ENCODE data around the gene WNT7B.
A peak's percentile ranks its signal among the peaks of the same experiment; 100 is the strongest.
"Not testable (repeated sequence)": the region's sequence is repeated elsewhere in the genome, so short reads cannot be mapped to it uniquely, and the experiment has no call there.

Gene WNT7B

GRCh38 chr22:46007848-46008261 lies 30.9 kb upstream of the WNT7B start:
- no peak for DNase-seq

GRCh38 chr22:46007003-46007847 lies 30.3 kb upstream of the WNT7B start:
- DNase-seq: no peak

GRCh38 chr22:46006379-46007002 lies 29.5 kb upstream of the WNT7B start:
- peak; percentile 85 for DNase-seq

- not testable (repeated sequence) for DNase-seq
These were observed 28.2 kb upstream of the WNT7B start for GRCh38 chr22:46005116-46005705.

GRCh38 chr22:46004105-46004866 lies 27.3 kb upstream of the WNT7B start:
- DNase-seq: peak; percentile 39

- DNase-seq: no peak
These were observed 26.5 kb upstream of the WNT7B start for GRCh38 chr22:46003271-46004091.

- no peak for DNase-seq
These were observed 25.9 kb upstream of the WNT7B start for GRCh38 chr22:46002757-46003270.

- DNase-seq: no peak
These were observed 24.6 kb upstream of the WNT7B start for GRCh38 chr22:46001426-46002106.

- DNase-seq: no peak
These were observed 24.1 kb upstream of the WNT7B start for GRCh38 chr22:46001046-46001425.

GRCh38 chr22:46000081-46001027 lies 23.4 kb upstream of the WNT7B start:
- DNase-seq: no peak

- no peak for DNase-seq
These were observed 22.5 kb upstream of the WNT7B start for GRCh38 chr22:45999379-45999971.

- no peak for DNase-seq
These were observed 21.8 kb upstream of the WNT7B start for GRCh38 chr22:45998638-45999378.

GRCh38 chr22:45997777-45998637 lies 21.0 kb upstream of the WNT7B start:
- no peak for DNase-seq

GRCh38 chr22:45997077-45997776 lies 20.3 kb upstream of the WNT7B start:
- DNase-seq: peak; percentile 31

- no peak for DNase-seq
These were observed 19.5 kb upstream of the WNT7B start for GRCh38 chr22:45996241-45997076.

- no peak for DNase-seq
These were observed 18.6 kb upstream of the WNT7B start for GRCh38 chr22:45995405-45996101.

Measured in CD4-positive, alpha-beta T cell treated with Interleukin-21 for 1 hour (primary cell).